ENCODE results near the gene RHO.

GRCh38 chr3:129512595-129512994 lies 15.8 kb upstream of the RHO start:
- no peak for TF ChIP-seq GATA2 (IDR thresholded peaks at IDR 0.05; ENCODE audit: low read depth, low read length)
- no peak for TF ChIP-seq GATA3 (IDR thresholded peaks at IDR 0.05; ENCODE audit: low read depth, low read length)
